Measurements from ENCODE around the gene ZFYVE9. TPM values are rescaled to one million over a fixed set of nuclear protein-coding genes. Genes with fewer than 3 reads are reported as not detected.

Gene ZFYVE9
- total and polyA plus RNA-seq, 9 of the 15 experiments (the other 6 are each of a cell fraction or from before 2014, with no cell fraction given), result 0.52 to 14.4 (median 8.9) TPM

- TF ChIP-seq ZFP91 (CRISPR knock-in tag; IDR thresholded peaks at IDR 0.05) (no peak), RBM22 (IDR thresholded peaks at IDR 0.05; ENCODE audit: low read depth, low read length, poor library complexity, severe bottlenecking) (peak; percentile 44), ZBTB1 (CRISPR knock-in tag; IDR thresholded peaks at IDR 0.05; ENCODE audit: borderline replicate concordance, low read depth) (peak; percentile 92), ZNF695 (CRISPR knock-in tag; IDR thresholded peaks at IDR 0.05) (peak; percentile 71; the same call in 1 of the 2 replicates), PRPF4 (IDR thresholded peaks at IDR 0.05; ENCODE audit: insufficient read depth, low read depth, low read length, poor library complexity, severe bottlenecking) (peak; percentile 44), ZNF232 (CRISPR knock-in tag; IDR thresholded peaks at IDR 0.05) (no peak), ARID3A (IDR thresholded peaks at IDR 0.05; ENCODE audit: borderline replicate concordance, low read depth, low read length) (no peak), FOXM1 (IDR thresholded peaks at IDR 0.05; ENCODE audit: low read depth) (no peak), FOXM1 (CRISPR knock-in tag; IDR thresholded peaks at IDR 0.05; ENCODE audit: low read depth) (no peak), SP1 (CRISPR knock-in tag; IDR thresholded peaks at IDR 0.05) (0 out of 2 replicates have a peak, but pooled peaks have one; percentile 40), HMG20B (CRISPR knock-in tag; IDR thresholded peaks at IDR 0.05) (no peak), SOX6 (IDR thresholded peaks at IDR 0.05) (0 out of 2 replicates have a peak, but pooled peaks have one; percentile 3), ARID3B (CRISPR knock-in tag; IDR thresholded peaks at IDR 0.05; ENCODE audit: borderline replicate concordance) (0 out of 2 replicates have a peak, but pooled peaks have one; percentile 50), STAT5B (CRISPR knock-in tag; IDR thresholded peaks at IDR 0.05) (no peak), SRSF3 (IDR thresholded peaks at IDR 0.05; ENCODE audit: insufficient read depth, low read length) (0 out of 2 replicates have a peak, but pooled peaks have one; percentile 34), MYC (IDR thresholded peaks at IDR 0.05; ENCODE audit: low read depth, low read length) (no peak; the same call in 1 of the 2 replicates), MYC (CRISPR knock-in tag; IDR thresholded peaks at IDR 0.05; ENCODE audit: borderline replicate concordance, low read depth) (0 out of 2 replicates have a peak, but pooled peaks have one; percentile 30), GABPA (tag; conservative IDR thresholded peaks at IDR 0.05; ENCODE audit: low read depth) (peak; percentile 10; the same call in 1 of the 2 replicates), MLLT1 (IDR thresholded peaks at IDR 0.05) (no peak)
Observed at GRCh38 chr1:52142220-52143183, 613 bp downstream of the ZFYVE9 start (continued).

Measured in K562 (cell line).